DOHH2 (cell line): Measurements from ENCODE around the gene ZNF669.

Source experiments
- CTCF ChIP-seq: fragments of 200-600 bp; sonication (generic); IDR thresholded peaks from one replicate; pipeline ENCODE4 v1.5.1; 2014; ENCODE audit warnings: antibody characterized with exemption, mild to moderate bottlenecking, low read depth, low read length; ENCODE audit not compliant: poor library complexity, severe bottlenecking
- EZH2phosphoT487 ChIP-seq: fragments of 200-600 bp; sonication (generic); IDR thresholded peaks from 2 replicates; pipeline ENCODE4 v1.6.1; 2017; ENCODE audit warnings: borderline replicate concordance, mild to moderate bottlenecking, antibody characterized with exemption, low read length, moderate library complexity, mixed read lengths

- TF ChIP-seq CTCF (no peak), EZH2phosphoT487 (no peak)
Observed at GRCh38 chr1:247121382-247121781, 17.2 kb upstream of the ZNF669 start.
